Forelimb muscle (tissue), 1 donor: ENCODE results near the gene KRTAP4-1. TPM values are rescaled to one million over a fixed set of nuclear protein-coding genes. Genes with fewer than 3 reads are reported as not detected.

Experiments used
- polyA plus RNA-seq: library from polyadenylated mRNA; unstranded; fragments of 120-200 nt; gene quantifications from one replicate; pipeline ENCODE4 v1.2.1, GENCODE V29; 2013; ENCODE audit not compliant: insufficient read length

The KRTAP4-1 gene
- polyA plus RNA-seq, 1 donor, result not detected

Other genes with a start within 250 kb of the KRTAP4-1 start
- 0.19 TPM for gene KRT23, start 247.3 kb downstream of the KRTAP4-1 start, polyA plus RNA-seq
- 7.2 TPM for gene KRT39, start 218.0 kb downstream of the KRTAP4-1 start, polyA plus RNA-seq
- gene KRT40, start 200.6 kb downstream of the KRTAP4-1 start, polyA plus RNA-seq, result 10.9 TPM
- gene KRTAP3-3, start 190.7 kb downstream of the KRTAP4-1 start, polyA plus RNA-seq, result not detected
- 0.52 TPM for gene KRTAP3-2, start 185.0 kb downstream of the KRTAP4-1 start, polyA plus RNA-seq
- gene KRTAP3-1, start 175.8 kb downstream of the KRTAP4-1 start, polyA plus RNA-seq, result not detected
- not detected for gene KRTAP1-5, start 157.7 kb downstream of the KRTAP4-1 start, polyA plus RNA-seq
- gene KRTAP1-4, start 154.7 kb downstream of the KRTAP4-1 start, polyA plus RNA-seq, result not detected
- not detected for gene KRTAP1-3, start 150.0 kb downstream of the KRTAP4-1 start, polyA plus RNA-seq
- gene KRTAP1-1, start 143.5 kb downstream of the KRTAP4-1 start, polyA plus RNA-seq, result not detected
- gene KRTAP2-1, start 137.6 kb downstream of the KRTAP4-1 start, polyA plus RNA-seq, result not detected
- gene KRTAP2-2, start 129.7 kb downstream of the KRTAP4-1 start, polyA plus RNA-seq, result not detected
- not detected for gene KRTAP2-3, start 124.8 kb downstream of the KRTAP4-1 start, polyA plus RNA-seq
- not detected for gene KRTAP2-4, start 119.0 kb downstream of the KRTAP4-1 start, polyA plus RNA-seq
- not detected for gene KRTAP4-7, start 100.8 kb downstream of the KRTAP4-1 start, polyA plus RNA-seq
- not detected for gene KRTAP4-8, start 86.8 kb downstream of the KRTAP4-1 start, polyA plus RNA-seq
- not detected for gene KRTAP4-16, start 82.7 kb downstream of the KRTAP4-1 start, polyA plus RNA-seq
- not detected for gene KRTAP4-9, start 79.5 kb downstream of the KRTAP4-1 start, polyA plus RNA-seq
- not detected for gene KRTAP4-11, start 66.5 kb downstream of the KRTAP4-1 start, polyA plus RNA-seq
- gene KRTAP4-12, start 60.7 kb downstream of the KRTAP4-1 start, polyA plus RNA-seq, result not detected
- not detected for gene KRTAP4-6, start 44.4 kb downstream of the KRTAP4-1 start, polyA plus RNA-seq
- not detected for gene KRTAP4-5, start 35.1 kb downstream of the KRTAP4-1 start, polyA plus RNA-seq
- not detected for gene KRTAP4-4, start 24.2 kb downstream of the KRTAP4-1 start, polyA plus RNA-seq
- gene KRTAP4-3, start 16.7 kb downstream of the KRTAP4-1 start, polyA plus RNA-seq, result not detected
- not detected for gene KRTAP4-2, start 6.7 kb downstream of the KRTAP4-1 start, polyA plus RNA-seq
- not detected for gene KRTAP9-1, start 5.0 kb upstream of the KRTAP4-1 start, polyA plus RNA-seq
- not detected for gene KRTAP9-2, start 41.7 kb upstream of the KRTAP4-1 start, polyA plus RNA-seq
- gene KRTAP9-3, start 47.5 kb upstream of the KRTAP4-1 start, polyA plus RNA-seq, result not detected
- not detected for gene KRTAP9-8, start 53.1 kb upstream of the KRTAP4-1 start, polyA plus RNA-seq
- gene KRTAP9-4, start 64.8 kb upstream of the KRTAP4-1 start, polyA plus RNA-seq, result not detected
- gene KRTAP9-9, start 70.5 kb upstream of the KRTAP4-1 start, polyA plus RNA-seq, result not detected
- 0.22 TPM for gene KRTAP9-6, start 80.5 kb upstream of the KRTAP4-1 start, polyA plus RNA-seq
- gene KRTAP9-7, start 90.8 kb upstream of the KRTAP4-1 start, polyA plus RNA-seq, result not detected
- not detected for gene KRTAP29-1, start 117.9 kb upstream of the KRTAP4-1 start, polyA plus RNA-seq
- gene KRTAP16-1, start 124.4 kb upstream of the KRTAP4-1 start, polyA plus RNA-seq, result not detected
- not detected for gene KRTAP17-1, start 130.8 kb upstream of the KRTAP4-1 start, polyA plus RNA-seq
- not detected for gene KRT33A, start 165.9 kb upstream of the KRTAP4-1 start, polyA plus RNA-seq
- not detected for gene KRT33B, start 184.9 kb upstream of the KRTAP4-1 start, polyA plus RNA-seq
- not detected for gene KRT34, start 197.4 kb upstream of the KRTAP4-1 start, polyA plus RNA-seq
- gene KRT31, start 212.7 kb upstream of the KRTAP4-1 start, polyA plus RNA-seq, result 5.9 TPM
- gene KRT37, start 239.7 kb upstream of the KRTAP4-1 start, polyA plus RNA-seq, result not detected